ENCODE data around the gene MRPL42. TPM values are rescaled to one million over a fixed set of nuclear protein-coding genes. Genes with fewer than 3 reads are reported as not detected.

Gene MRPL42
- polyA plus RNA-seq: 10 to 100 TPM; 41.3 to 64.7 (median 47.9) TPM
- long read RNA-seq, donor 1, full-length matches to known transcripts: 64 of 81 reads
- long read RNA-seq, donor 1, partial matches to known transcripts: 17 of 81 reads
- long read RNA-seq, donor 1, other reads (novel, unspliced or antisense): 0 of 81 reads
- long read RNA-seq, donor 2, full-length matches to known transcripts: 12 of 12 reads
- long read RNA-seq, donor 2, partial matches to known transcripts: 0 of 12 reads
- long read RNA-seq, donor 2, other reads (novel, unspliced or antisense): 0 of 12 reads
- long read RNA-seq, donor 3, full-length matches to known transcripts: 9 of 14 reads
- long read RNA-seq, donor 3, partial matches to known transcripts: 5 of 14 reads
- long read RNA-seq, donor 3, other reads (novel, unspliced or antisense): 0 of 14 reads
- long read RNA-seq, donor 4, full-length matches to known transcripts: 3 of 3 reads
- long read RNA-seq, donor 4, partial matches to known transcripts: 0 of 3 reads
- long read RNA-seq, donor 4, other reads (novel, unspliced or antisense): 0 of 3 reads
- long read RNA-seq, donor 5, full-length matches to known transcripts: 4 of 4 reads
- long read RNA-seq, donor 5, partial matches to known transcripts: 0 of 4 reads
- long read RNA-seq, donor 5, other reads (novel, unspliced or antisense): 0 of 4 reads
- long read RNA-seq, donor 6, full-length matches to known transcripts: 25 of 25 reads
- long read RNA-seq, donor 6, partial matches to known transcripts: 0 of 25 reads
- long read RNA-seq, donor 6, other reads (novel, unspliced or antisense): 0 of 25 reads
- long read RNA-seq, donor 7: 0 reads
- long read RNA-seq, donor 8, partial matches to known transcripts: 0 of 1 reads
- long read RNA-seq, donor 8, other reads (novel, unspliced or antisense): 0 of 1 reads
- long read RNA-seq, donor 9, full-length matches to known transcripts: 2 of 2 reads
- long read RNA-seq, donor 9, partial matches to known transcripts: 0 of 2 reads
- long read RNA-seq, donor 9, other reads (novel, unspliced or antisense): 0 of 2 reads
- long read RNA-seq, donor 10, full-length matches to known transcripts: 31 of 39 reads
- long read RNA-seq, donor 10, partial matches to known transcripts: 8 of 39 reads
- long read RNA-seq, donor 10, other reads (novel, unspliced or antisense): 0 of 39 reads

- FAIRE-seq (no peak), DNase-seq (peak; percentile 91 to 98)
- Histone ChIP-seq H3K36me3 (ENCODE audit: control insufficient read depth in 3 of 3, insufficient read depth in 2 of 3, low read depth in 1 of 3, low read length in 3 of 3) (peaks cover 0 to 14% (median 0%) of the 10 kb centered on the region in 3 donors), H3K27ac (ENCODE audit: low read depth in 1 of 3, low read length in 2 of 3) (peak within 1 kb of the TSS; percentile 90 to 93 (median 92)), H3K4me1 (ENCODE audit: control insufficient read depth in 3 of 3, insufficient read depth in 2 of 3, low read depth in 1 of 3, low read length in 2 of 3) (peaks cover 0 to 12% (median 0%) of the 10 kb centered on the region in 3 donors), H3K27me3 (ENCODE audit: control insufficient read depth in 3 of 3, insufficient read depth in 3 of 3, low read length in 3 of 3) (no peaks in the 10 kb centered on the region), H3K9me3 (ENCODE audit: control insufficient read depth in 2 of 2, insufficient read depth in 1 of 2, low read depth in 1 of 2, low read length in 1 of 2) (no peaks in the 10 kb centered on the region), H3K4me3 (ENCODE audit: low read depth in 1 of 3, low read length in 3 of 3) (peak within 1 kb of the TSS; percentile 45 to 89 (median 70))
- 0 to 1% (median 0%) methylated on average over 35 to 36 of the region's 36 CpGs for WGBS, 3 donors
Measured at GRCh38 chr12:93467351-93468007, at the start of gene MRPL42. Gene MRPL42, plus strand, starts transcription at chr12:93467514. Its CDS starts 1,772 bp downstream, at chr12:93469286.

GRCh38 chr12:93417967-93418480 is 49.3 kb upstream of the MRPL42 start:
- Histone ChIP-seq H3K27me3 (ENCODE audit: control insufficient read depth in 3 of 3, insufficient read depth in 3 of 3, low read length in 3 of 3) (no peaks in the 10 kb centered on the region), H3K36me3 (ENCODE audit: control insufficient read depth in 3 of 3, insufficient read depth in 2 of 3, low read depth in 1 of 3, low read length in 3 of 3) (peaks cover 0 to 3% (median 0%) of the 10 kb centered on the region in 3 donors), H3K27ac (ENCODE audit: low read depth in 1 of 3, low read length in 2 of 3) (no peak overlapping the region), H3K4me1 (ENCODE audit: control insufficient read depth in 3 of 3, insufficient read depth in 2 of 3, low read depth in 1 of 3, low read length in 2 of 3) (peaks cover 0 to 7% (median 0%) of the 10 kb centered on the region in 3 donors), H3K9me3 (ENCODE audit: control insufficient read depth in 2 of 2, insufficient read depth in 1 of 2, low read depth in 1 of 2, low read length in 1 of 2) (no peaks in the 10 kb centered on the region), H3K4me3 (ENCODE audit: low read depth in 1 of 3, low read length in 3 of 3) (no peak overlapping the region)
- 95 to 97% (median 96%) methylated on average over 4 of the region's 4 CpGs for WGBS, 3 donors
- FAIRE-seq (no peak), DNase-seq (no peak)

- no peak overlapping the region for H3K4me3 ChIP-seq (ENCODE audit: low read depth in 1 of 3, low read length in 3 of 3)
- H3K36me3 ChIP-seq (ENCODE audit: control insufficient read depth in 3 of 3, insufficient read depth in 2 of 3, low read depth in 1 of 3, low read length in 3 of 3): peaks cover 0 to 3% (median 0%) of the 10 kb centered on the region in 3 donors
- H3K9me3 ChIP-seq (ENCODE audit: control insufficient read depth in 2 of 2, insufficient read depth in 1 of 2, low read depth in 1 of 2, low read length in 1 of 2): no peaks in the 10 kb centered on the region
- DNase-seq: peak; percentile 61 to 65
- 16 to 38% (median 21%) methylated on average over 1 of the region's 1 CpG for WGBS, 3 donors
- peak; percentile 57 for FAIRE-seq
- peaks cover 0 to 9% (median 0%) of the 10 kb centered on the region in 3 donors for H3K4me1 ChIP-seq (ENCODE audit: control insufficient read depth in 3 of 3, insufficient read depth in 2 of 3, low read depth in 1 of 3, low read length in 2 of 3)
- no peak overlapping the region for H3K27ac ChIP-seq (ENCODE audit: low read depth in 1 of 3, low read length in 2 of 3)
- no peaks in the 10 kb centered on the region for H3K27me3 ChIP-seq (ENCODE audit: control insufficient read depth in 3 of 3, insufficient read depth in 3 of 3, low read length in 3 of 3)
Measured at GRCh38 chr12:93419388-93420034, 47.8 kb upstream of the MRPL42 start.

GRCh38 chr12:93422050-93422449 is 45.3 kb upstream of the MRPL42 start:
- DNase-seq (no peak), FAIRE-seq (no peak)
- peaks cover 4 to 10% (median 6%) of the 10 kb centered on the region in 3 donors for H3K4me1 ChIP-seq (ENCODE audit: control insufficient read depth in 3 of 3, insufficient read depth in 2 of 3, low read depth in 1 of 3, low read length in 2 of 3)
- no peaks in the 10 kb centered on the region for H3K27me3 ChIP-seq (ENCODE audit: control insufficient read depth in 3 of 3, insufficient read depth in 3 of 3, low read length in 3 of 3)
- H3K36me3 ChIP-seq (ENCODE audit: control insufficient read depth in 3 of 3, insufficient read depth in 2 of 3, low read depth in 1 of 3, low read length in 3 of 3): peaks cover 0 to 3% (median 0%) of the 10 kb centered on the region in 3 donors
- no peak overlapping the region for H3K27ac ChIP-seq (ENCODE audit: low read depth in 1 of 3, low read length in 2 of 3)
- WGBS, 3 donors: 61 to 71% (median 63%) methylated on average over 2 of the region's 2 CpGs
- no peak overlapping the region for H3K4me3 ChIP-seq (ENCODE audit: low read depth in 1 of 3, low read length in 3 of 3)
- no peaks in the 10 kb centered on the region for H3K9me3 ChIP-seq (ENCODE audit: control insufficient read depth in 2 of 2, insufficient read depth in 1 of 2, low read depth in 1 of 2, low read length in 1 of 2)

- Histone ChIP-seq H3K9me3 (ENCODE audit: control insufficient read depth in 2 of 2, insufficient read depth in 1 of 2, low read depth in 1 of 2, low read length in 1 of 2) (no peaks in the 10 kb centered on the region), H3K4me1 (ENCODE audit: control insufficient read depth in 3 of 3, insufficient read depth in 2 of 3, low read depth in 1 of 3, low read length in 2 of 3) (peaks cover 4 to 10% (median 8%) of the 10 kb centered on the region in 3 donors), H3K36me3 (ENCODE audit: control insufficient read depth in 3 of 3, insufficient read depth in 2 of 3, low read depth in 1 of 3, low read length in 3 of 3) (no peaks in the 10 kb centered on the region), H3K27ac (ENCODE audit: low read depth in 1 of 3, low read length in 2 of 3) (no peak overlapping the region), H3K4me3 (ENCODE audit: low read depth in 1 of 3, low read length in 3 of 3) (no peak overlapping the region), H3K27me3 (ENCODE audit: control insufficient read depth in 3 of 3, insufficient read depth in 3 of 3, low read length in 3 of 3) (no peaks in the 10 kb centered on the region)
- 52 to 79% (median 72%) methylated on average over 8 of the region's 8 CpGs for WGBS, 3 donors
- FAIRE-seq (no peak), DNase-seq (no peak)
Measured at GRCh38 chr12:93425736-93426411, 41.4 kb upstream of the MRPL42 start.

GRCh38 chr12:93426412-93426805 is 40.9 kb upstream of the MRPL42 start:
- Histone ChIP-seq H3K4me3 (ENCODE audit: low read depth in 1 of 3, low read length in 3 of 3) (no peak overlapping the region), H3K9me3 (ENCODE audit: control insufficient read depth in 2 of 2, insufficient read depth in 1 of 2, low read depth in 1 of 2, low read length in 1 of 2) (no peaks in the 10 kb centered on the region), H3K27ac (ENCODE audit: low read depth in 1 of 3, low read length in 2 of 3) (peak overlapping the region in 1 of 3 donors; percentile 44), H3K4me1 (ENCODE audit: control insufficient read depth in 3 of 3, insufficient read depth in 2 of 3, low read depth in 1 of 3, low read length in 2 of 3) (peaks cover 4 to 11% (median 8%) of the 10 kb centered on the region in 3 donors), H3K27me3 (ENCODE audit: control insufficient read depth in 3 of 3, insufficient read depth in 3 of 3, low read length in 3 of 3) (no peaks in the 10 kb centered on the region), H3K36me3 (ENCODE audit: control insufficient read depth in 3 of 3, insufficient read depth in 2 of 3, low read depth in 1 of 3, low read length in 3 of 3) (no peaks in the 10 kb centered on the region)
- no peak for DNase-seq
- WGBS, 3 donors: 13 to 63% (median 38%) methylated on average over 1 of the region's 1 CpG
- no peak for FAIRE-seq
